ENCODE data around the gene ADM2. TPM values are rescaled to one million over a fixed set of nuclear protein-coding genes. Genes with fewer than 3 reads are reported as not detected.

The ADM2 gene
- total RNA-seq, 3 donors from 2014 or later (not counting 1 experiment from before 2014, with no cell fraction given) = 0.26 to 2.5 (median 1.5) TPM

GRCh38 chr22:50476868-50477267 is 4.5 kb upstream of the ADM2 start:
- TF ChIP-seq CTCF (IDR thresholded peaks at IDR 0.05) = no peak
- Histone ChIP-seq H3K4me3 (ENCODE audit: low read length) (no peak overlapping the region), H3K27ac (ENCODE audit: low read length) (no peak overlapping the region), H3K36me3 (ENCODE audit: control insufficient read depth, insufficient read depth, low read length) (peaks cover 4% of the 10 kb centered on the region), H3K27me3 (ENCODE audit: control insufficient read depth, insufficient read depth, low read length) (peaks cover 1% of the 10 kb centered on the region), H3K4me1 (ENCODE audit: control insufficient read depth, insufficient read depth, low read length) (peaks cover 37% of the 10 kb centered on the region), H3K9me3 (ENCODE audit: control insufficient read depth, insufficient read depth, low read length) (no peaks in the 10 kb centered on the region)
- H3K4me1 Mint-ChIP-seq = peaks cover 17 to 29% of the 10 kb centered on the region in 2 donors
- peak overlapping the region; percentile 21 to 79 for H3K27ac Mint-ChIP-seq
- DNase-seq (no peak), ATAC-seq (no peak)
- peak overlapping the region; percentile 76 for H3K4me3 Mint-ChIP-seq
- no peaks in the 10 kb centered on the region for H3K36me3 Mint-ChIP-seq
- intact Hi-C loops (cut with micrococcal nuclease) = no loop called here
- no peaks in the 10 kb centered on the region for H3K9me3 Mint-ChIP-seq
- H3K27me3 Mint-ChIP-seq (ENCODE audit: low read depth in 2 of 2) = peaks cover 6 to 8% of the 10 kb centered on the region in 2 donors
- WGBS (ENCODE audit: insufficient coverage) = 76% methylated on average over 7 of the region's 7 CpGs

- no peaks in the 10 kb centered on the region for H3K36me3 Mint-ChIP-seq
- H3K4me3 Mint-ChIP-seq = no peak overlapping the region
- no peaks in the 10 kb centered on the region for H3K9me3 Mint-ChIP-seq
- no peak overlapping the region for H3K27ac Mint-ChIP-seq
- Histone ChIP-seq H3K36me3 (ENCODE audit: control insufficient read depth, insufficient read depth, low read length) (no peaks in the 10 kb centered on the region), H3K4me3 (ENCODE audit: low read length) (no peak overlapping the region), H3K9me3 (ENCODE audit: control insufficient read depth, insufficient read depth, low read length) (no peaks in the 10 kb centered on the region), H3K27me3 (ENCODE audit: control insufficient read depth, insufficient read depth, low read length) (peaks cover 10% of the 10 kb centered on the region), H3K4me1 (ENCODE audit: control insufficient read depth, insufficient read depth, low read length) (peaks cover 33% of the 10 kb centered on the region), H3K27ac (ENCODE audit: low read length) (no peak overlapping the region)
- peaks cover 6 to 8% of the 10 kb centered on the region in 2 donors for H3K27me3 Mint-ChIP-seq (ENCODE audit: low read depth in 2 of 2)
- no peak for ATAC-seq
- DNase-seq = no peak
- WGBS (ENCODE audit: insufficient coverage) = 85% methylated on average over 12 of the region's 12 CpGs
- TF ChIP-seq CTCF (IDR thresholded peaks at IDR 0.05) = no peak
- peaks cover 14 to 19% of the 10 kb centered on the region in 2 donors for H3K4me1 Mint-ChIP-seq
- intact Hi-C loops (cut with micrococcal nuclease) = no loop called here
These were observed 3.4 kb upstream of the ADM2 start for GRCh38 chr22:50477923-50478322.

GRCh38 chr22:50479721-50480120 is 1.6 kb upstream of the ADM2 start:
- H3K4me3 ChIP-seq (ENCODE audit: low read length) = no peak overlapping the region
- no peak for TF ChIP-seq CTCF (IDR thresholded peaks at IDR 0.05)
- Mint-ChIP-seq H3K4me1 (peaks cover 0 to 5% of the 10 kb centered on the region in 2 donors), H3K27me3 (ENCODE audit: low read depth in 2 of 2) (peaks cover 6 to 8% of the 10 kb centered on the region in 2 donors), H3K9me3 (no peaks in the 10 kb centered on the region), H3K27ac (no peak overlapping the region), H3K4me3 (peak overlapping the region; percentile 77), H3K36me3 (no peaks in the 10 kb centered on the region)
- peaks cover 24% of the 10 kb centered on the region for H3K4me1 ChIP-seq (ENCODE audit: control insufficient read depth, insufficient read depth, low read length)
- no peaks in the 10 kb centered on the region for H3K36me3 ChIP-seq (ENCODE audit: control insufficient read depth, insufficient read depth, low read length)
- intact Hi-C loops (cut with micrococcal nuclease) = no loop called here
- 75% methylated on average over 11 of the region's 11 CpGs for WGBS (ENCODE audit: insufficient coverage)
- no peak overlapping the region for H3K27ac ChIP-seq (ENCODE audit: low read length)
- no peak for DNase-seq
- H3K9me3 ChIP-seq (ENCODE audit: control insufficient read depth, insufficient read depth, low read length) = no peaks in the 10 kb centered on the region
- ATAC-seq = no peak
- peaks cover 14% of the 10 kb centered on the region for H3K27me3 ChIP-seq (ENCODE audit: control insufficient read depth, insufficient read depth, low read length)

- H3K36me3 ChIP-seq (ENCODE audit: control insufficient read depth, insufficient read depth, low read length) = no peaks in the 10 kb centered on the region
- no peaks in the 10 kb centered on the region for H3K36me3 Mint-ChIP-seq
- no peaks in the 10 kb centered on the region for H3K9me3 ChIP-seq (ENCODE audit: control insufficient read depth, insufficient read depth, low read length)
- no peaks in the 10 kb centered on the region for H3K9me3 Mint-ChIP-seq
- H3K27me3 Mint-ChIP-seq (ENCODE audit: low read depth in 2 of 2) = peaks cover 10 to 12% of the 10 kb centered on the region in 2 donors
- peaks cover 17% of the 10 kb centered on the region for H3K4me1 ChIP-seq (ENCODE audit: control insufficient read depth, insufficient read depth, low read length)
- H3K4me1 Mint-ChIP-seq = peaks cover 0 to 5% of the 10 kb centered on the region in 2 donors
- peak overlapping the region; percentile 77 for H3K4me3 Mint-ChIP-seq
- no peak overlapping the region for H3K27ac ChIP-seq (ENCODE audit: low read length)
- H3K27me3 ChIP-seq (ENCODE audit: control insufficient read depth, insufficient read depth, low read length) = peaks cover 14% of the 10 kb centered on the region
- intact Hi-C loops (cut with micrococcal nuclease) = no loop called here
- no peak for TF ChIP-seq CTCF (IDR thresholded peaks at IDR 0.05)
- H3K4me3 ChIP-seq (ENCODE audit: low read length) = no peak overlapping the region
- 7% methylated on average over 45 of the region's 45 CpGs for WGBS (ENCODE audit: insufficient coverage)
- DNase-seq (no peak), ATAC-seq (peak in 1 of 3 donors; percentile 2)
- no peak overlapping the region for H3K27ac Mint-ChIP-seq
These were observed 301 bp upstream of the ADM2 start for GRCh38 chr22:50481045-50481439.
